Epithelial cell of proximal tubule (primary cell): Measurements from ENCODE around the gene HSD17B13. TPM values are rescaled to one million over a fixed set of nuclear protein-coding genes. Genes with fewer than 3 reads are reported as not detected.

Experiments
- DNase-seq: peaks from one replicate; pipeline ENCODE4 v3.0.0-alpha.2; 2011; ENCODE audit warnings: low read depth
- H3K4me3 ChIP-seq: 2 replicates; pipeline ENCODE4 v1.5.1; 2011; ENCODE audit warnings: low read depth, mild to moderate bottlenecking, low read length
- CTCF ChIP-seq: conservative IDR thresholded peaks from 2 replicates; pipeline ENCODE4 v1.5.1; 2012; ENCODE audit warnings: low read depth, mild to moderate bottlenecking, low read length
- total RNA-seq: library from RNA; depleted of rRNA; stranded (reverse); fragments of >200 nt; gene quantifications from 2 replicates; pipeline ENCODE4 v1.2.3, GENCODE V29; 2015

The HSD17B13 gene
- total RNA-seq, result not detected in 2 replicates

GRCh38 chr4:87322754-87323153 lies at the start of gene HSD17B13:
HSD17B13 (minus strand) TSS chr4:87322882; CDS start chr4:87322841, 41 bp downstream.
- no peak for TF ChIP-seq CTCF
- H3K4me3 ChIP-seq, result no peak within 1 kb of the TSS
- no peak for DNase-seq

GRCh38 chr4:87370068-87370467 lies 47.4 kb upstream of the HSD17B13 start:
- DNase-seq, result no peak
- H3K4me3 ChIP-seq, result no peak overlapping the region
- no peak for TF ChIP-seq CTCF

- H3K4me3 ChIP-seq, result no peak overlapping the region
- TF ChIP-seq CTCF, result no peak
- no peak for DNase-seq
Observed at GRCh38 chr4:87366521-87367162, 44.0 kb upstream of the HSD17B13 start.

- no peak for DNase-seq
- no peak for TF ChIP-seq CTCF
Observed at GRCh38 chr4:87365348-87365747, 42.7 kb upstream of the HSD17B13 start.

GRCh38 chr4:87363552-87363951 lies 40.9 kb upstream of the HSD17B13 start:
- no peak overlapping the region for H3K4me3 ChIP-seq
- no peak for TF ChIP-seq CTCF
- DNase-seq, result no peak

More at GRCh38 chr4:87365348-87365747, 42.7 kb upstream of the HSD17B13 start:
- H3K4me3 ChIP-seq, result no peak overlapping the region

GRCh38 chr4:87360338-87360935 lies 37.8 kb upstream of the HSD17B13 start:
- no peak for DNase-seq
- H3K4me3 ChIP-seq, result no peak overlapping the region
- no peak for TF ChIP-seq CTCF

GRCh38 chr4:87359258-87359657 lies 36.6 kb upstream of the HSD17B13 start:
- DNase-seq, result no peak
- no peak for TF ChIP-seq CTCF

More at GRCh38 chr4:87359258-87359657, 36.6 kb upstream of the HSD17B13 start:
- no peak overlapping the region for H3K4me3 ChIP-seq
